ENCODE results near the gene BUB1. TPM values are rescaled to one million over a fixed set of nuclear protein-coding genes. Genes with fewer than 3 reads are reported as not detected.

Gene BUB1
- total RNA-seq, 1 donor from 2014 or later: 5.9 TPM

DNA sequence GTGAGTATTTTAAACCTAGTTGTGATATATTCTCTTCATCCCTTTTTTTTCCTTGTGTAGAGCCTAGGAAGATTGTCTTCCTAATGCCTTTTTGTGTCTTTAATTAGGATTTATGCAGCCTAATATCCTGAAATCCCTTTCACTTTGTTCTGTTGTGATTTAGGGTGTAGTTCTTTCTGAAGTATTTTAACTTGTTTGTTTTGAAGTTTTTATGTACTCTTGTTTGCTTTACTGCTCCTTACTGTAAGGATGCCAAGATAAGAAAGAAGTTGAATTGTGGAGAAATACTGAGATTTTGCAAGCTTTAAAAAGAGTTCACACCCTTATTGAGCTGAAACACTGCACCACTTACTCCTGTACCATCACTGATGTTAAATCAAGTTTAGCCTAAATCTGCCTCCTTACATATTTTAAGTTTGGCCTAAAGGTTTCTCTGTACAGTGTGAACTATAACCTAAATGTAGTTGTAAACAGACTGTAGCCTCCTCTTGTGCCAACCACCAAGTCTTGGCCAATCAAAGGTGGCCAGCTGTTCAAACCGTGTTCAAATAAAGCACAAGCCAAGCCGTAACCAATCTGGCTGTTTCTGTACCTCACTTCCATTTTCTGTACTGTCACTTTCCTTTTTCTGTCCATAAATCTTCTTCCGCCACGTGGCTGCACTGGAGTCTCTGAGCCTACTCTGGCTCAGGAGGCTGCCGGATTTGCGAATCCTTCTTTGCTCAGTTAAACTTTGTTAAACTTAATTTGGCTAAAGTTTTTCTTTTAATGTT, 36.8 kb upstream of the BUB1 start:
- Mint-ChIP-seq H3K4me3 (no peak overlapping the region), H3K27ac (no peak overlapping the region), H3K27me3 (peaks cover 44% of the 10 kb centered on the region), H3K4me1 (no peaks in the 10 kb centered on the region), H3K36me3 (ENCODE audit: low read depth) (no peaks in the 10 kb centered on the region), H3K9me3 (no peaks in the 10 kb centered on the region)
- DNase-seq (no peak), ATAC-seq (ENCODE audit: low read depth) (no peak)
- ChIA-PET CTCF (no interaction called here), POLR2A (no interaction called here)
- intact Hi-C loops (cut with micrococcal nuclease): no loop called here
- TF ChIP-seq, protein P1, sequence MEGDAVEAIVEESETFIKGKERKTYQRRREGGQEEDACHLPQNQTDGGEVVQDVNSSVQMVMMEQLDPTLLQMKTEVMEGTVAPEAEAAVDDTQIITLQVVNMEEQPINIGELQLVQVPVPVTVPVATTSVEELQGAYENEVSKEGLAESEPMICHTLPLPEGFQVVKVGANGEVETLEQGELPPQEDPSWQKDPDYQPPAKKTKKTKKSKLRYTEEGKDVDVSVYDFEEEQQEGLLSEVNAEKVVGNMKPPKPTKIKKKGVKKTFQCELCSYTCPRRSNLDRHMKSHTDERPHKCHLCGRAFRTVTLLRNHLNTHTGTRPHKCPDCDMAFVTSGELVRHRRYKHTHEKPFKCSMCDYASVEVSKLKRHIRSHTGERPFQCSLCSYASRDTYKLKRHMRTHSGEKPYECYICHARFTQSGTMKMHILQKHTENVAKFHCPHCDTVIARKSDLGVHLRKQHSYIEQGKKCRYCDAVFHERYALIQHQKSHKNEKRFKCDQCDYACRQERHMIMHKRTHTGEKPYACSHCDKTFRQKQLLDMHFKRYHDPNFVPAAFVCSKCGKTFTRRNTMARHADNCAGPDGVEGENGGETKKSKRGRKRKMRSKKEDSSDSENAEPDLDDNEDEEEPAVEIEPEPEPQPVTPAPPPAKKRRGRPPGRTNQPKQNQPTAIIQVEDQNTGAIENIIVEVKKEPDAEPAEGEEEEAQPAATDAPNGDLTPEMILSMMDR (IDR thresholded peaks at IDR 0.05): no peak

DNA sequence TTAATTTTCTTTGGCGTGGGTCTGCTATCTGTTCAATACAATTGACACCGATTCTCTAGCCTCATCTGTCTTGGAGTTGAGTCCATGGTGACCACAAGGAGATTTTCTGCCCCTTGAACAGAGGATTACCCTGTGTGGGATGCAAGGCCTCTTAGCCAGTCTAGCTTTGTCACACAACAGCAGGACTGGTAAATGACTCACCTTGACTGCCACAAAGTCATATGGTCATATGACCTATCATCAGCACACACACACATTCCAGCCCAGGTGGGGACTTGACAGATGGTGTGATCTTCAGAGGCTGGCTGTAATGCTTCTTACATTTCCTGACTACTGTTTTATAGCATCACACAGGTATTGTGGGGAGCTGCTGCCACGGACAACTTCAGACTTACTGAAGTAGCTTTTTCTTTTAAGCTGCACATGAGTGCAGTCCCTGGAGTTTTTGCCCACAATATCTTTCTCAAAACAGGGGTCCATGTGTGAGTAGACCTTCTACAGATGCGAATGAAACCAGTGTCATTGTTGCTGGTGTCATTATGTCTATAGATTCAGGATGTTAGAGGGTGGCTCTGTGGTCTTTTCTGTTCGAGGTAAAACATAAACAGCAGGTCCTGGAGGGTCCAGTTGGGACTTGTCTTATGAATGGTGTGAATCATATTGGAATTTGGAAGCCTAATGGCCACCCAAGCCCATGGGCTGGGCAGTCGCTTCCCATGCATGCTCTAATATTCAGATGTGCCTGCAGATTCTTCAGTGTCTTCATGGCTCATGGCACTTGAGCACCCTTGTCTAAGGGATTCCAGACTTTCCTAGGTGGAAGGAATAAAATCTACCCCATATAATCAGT, 35.9 kb upstream of the BUB1 start:
- H3K4me1 Mint-ChIP-seq: no peaks in the 10 kb centered on the region
- peaks cover 44% of the 10 kb centered on the region for H3K27me3 Mint-ChIP-seq
- POLR2A ChIA-PET: no interaction called here
- H3K36me3 Mint-ChIP-seq (ENCODE audit: low read depth): no peaks in the 10 kb centered on the region
- H3K27ac Mint-ChIP-seq: no peak overlapping the region
- TF ChIP-seq, protein P1 (IDR thresholded peaks at IDR 0.05): no peak
- intact Hi-C loops (cut with micrococcal nuclease): no loop called here
- H3K9me3 Mint-ChIP-seq: no peaks in the 10 kb centered on the region
- CTCF ChIA-PET: no interaction called here
- no peak overlapping the region for H3K4me3 Mint-ChIP-seq
- DNase-seq (no peak), ATAC-seq (ENCODE audit: low read depth) (no peak)

DNA sequence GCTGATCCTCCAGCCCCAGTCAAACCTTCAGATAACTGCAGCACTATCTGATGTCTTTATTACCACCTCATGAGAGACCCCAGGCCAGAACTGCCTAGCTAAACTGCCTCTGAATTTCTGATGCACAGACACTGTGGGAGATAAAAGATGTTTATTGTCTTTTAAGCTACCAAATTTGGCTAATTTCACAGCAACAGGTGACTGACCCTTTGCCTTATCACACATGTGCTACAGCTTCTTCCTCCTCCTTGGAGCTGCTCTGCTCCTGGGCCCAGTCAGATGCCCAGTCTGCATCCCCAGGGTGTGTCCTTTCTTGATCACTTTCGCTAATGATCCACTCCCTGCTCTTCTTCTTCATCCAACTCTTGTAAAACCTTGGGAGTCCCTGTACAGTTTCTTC, 34.9 kb upstream of the BUB1 start:
- intact Hi-C loops (cut with micrococcal nuclease): no loop called here
- H3K27me3 Mint-ChIP-seq: peaks cover 45% of the 10 kb centered on the region
- ATAC-seq (ENCODE audit: low read depth): no peak
- DNase-seq: no peak
- no peaks in the 10 kb centered on the region for H3K36me3 Mint-ChIP-seq (ENCODE audit: low read depth)
- no peaks in the 10 kb centered on the region for H3K9me3 Mint-ChIP-seq
- no peaks in the 10 kb centered on the region for H3K4me1 Mint-ChIP-seq
- ChIA-PET CTCF (no interaction called here), POLR2A (no interaction called here)
- TF ChIP-seq, protein P1 (IDR thresholded peaks at IDR 0.05): no peak
- no peak overlapping the region for H3K27ac Mint-ChIP-seq
- H3K4me3 Mint-ChIP-seq: no peak overlapping the region

DNA sequence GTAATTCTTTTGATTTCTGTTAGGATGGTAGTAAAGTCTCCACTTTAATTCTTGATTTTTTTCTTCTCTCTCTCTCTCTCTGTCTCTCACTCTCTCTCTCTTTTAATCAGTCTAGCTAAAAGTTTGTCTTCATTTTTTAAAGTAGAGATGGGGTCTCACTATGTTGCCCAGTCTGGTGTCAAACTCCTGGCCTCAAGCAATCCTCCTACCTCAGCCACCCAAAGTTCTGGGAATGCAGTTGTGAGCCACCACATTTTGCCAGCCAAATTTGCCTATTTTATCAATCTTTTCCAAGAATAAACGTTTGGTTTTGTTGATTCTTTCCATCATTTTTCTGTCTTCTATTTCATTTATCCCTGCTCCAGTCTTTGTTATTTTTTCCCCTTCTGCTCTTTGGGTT, 30.6 kb upstream of the BUB1 start:
- Mint-ChIP-seq H3K36me3 (ENCODE audit: low read depth) (no peaks in the 10 kb centered on the region), H3K27me3 (peaks cover 39% of the 10 kb centered on the region), H3K4me1 (no peaks in the 10 kb centered on the region), H3K4me3 (no peak overlapping the region), H3K27ac (no peak overlapping the region), H3K9me3 (peaks cover 2% of the 10 kb centered on the region)
- TF ChIP-seq, protein P1 (IDR thresholded peaks at IDR 0.05): no peak
- DNase-seq (no peak), ATAC-seq (ENCODE audit: low read depth) (no peak)
- intact Hi-C loops (cut with micrococcal nuclease): no loop called here
- ChIA-PET CTCF (no interaction called here), POLR2A (no interaction called here)

DNA sequence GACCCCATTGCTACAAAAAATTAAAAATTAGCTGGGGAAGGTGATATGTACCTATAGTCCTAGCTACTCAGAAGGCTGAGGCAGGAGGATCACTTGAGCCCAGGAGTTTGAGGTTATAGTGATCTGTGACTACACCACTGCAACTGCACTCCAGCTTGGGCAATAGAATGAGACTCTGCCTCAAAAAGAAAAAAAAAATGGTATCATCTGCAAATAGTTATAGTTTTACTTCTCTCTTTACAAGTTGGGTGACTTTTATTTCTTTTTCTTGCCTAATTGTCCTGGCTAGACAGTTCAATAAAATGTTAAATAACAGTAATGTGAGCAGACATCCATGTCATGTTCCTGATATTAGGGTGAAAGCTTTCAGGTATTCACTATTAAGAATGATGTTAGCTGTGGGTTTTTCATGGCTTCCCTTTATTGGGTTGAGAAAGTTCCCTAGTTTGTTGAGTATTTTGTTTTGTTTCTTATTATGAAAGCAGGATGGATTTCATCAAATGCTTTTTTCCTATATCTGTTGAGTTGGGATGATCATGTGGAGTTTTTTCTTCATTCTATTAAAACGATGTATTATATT, 29.6 kb upstream of the BUB1 start:
- TF ChIP-seq, protein P1 (IDR thresholded peaks at IDR 0.05): no peak
- POLR2A ChIA-PET: no interaction called here
- Mint-ChIP-seq H3K27ac (no peak overlapping the region), H3K36me3 (ENCODE audit: low read depth) (no peaks in the 10 kb centered on the region), H3K27me3 (peaks cover 35% of the 10 kb centered on the region), H3K4me1 (no peaks in the 10 kb centered on the region), H3K4me3 (no peak overlapping the region), H3K9me3 (peaks cover 2% of the 10 kb centered on the region)
- no peak for DNase-seq
- CTCF ChIA-PET: no interaction called here
- ATAC-seq (ENCODE audit: low read depth): no peak
- intact Hi-C loops (cut with micrococcal nuclease): no loop called here
